Measurements from ENCODE around the gene TMEM63A. TPM values are rescaled to one million over a fixed set of nuclear protein-coding genes. Genes with fewer than 3 reads are reported as not detected.

TMEM63A gene
- total and polyA plus RNA-seq, 2 of the 13 experiments (the other 11 are each of a cell fraction or from before 2014, with no cell fraction given), result 23.9 to 53.3 TPM

- TF ChIP-seq ARNT (IDR thresholded peaks at IDR 0.05) (no peak), TSC22D2 (CRISPR knock-in tag; IDR thresholded peaks at IDR 0.05; ENCODE audit: borderline replicate concordance) (no peak), PLRG1 (conservative IDR thresholded peaks at IDR 0.05) (no peak), RFX3 (CRISPR knock-in tag; IDR thresholded peaks at IDR 0.05) (no peak), KAT8 (CRISPR knock-in tag; IDR thresholded peaks at IDR 0.05) (no peak), ZNF674 (CRISPR knock-in tag; IDR thresholded peaks at IDR 0.05; ENCODE audit: low read depth) (no peak), NFYB (CRISPR knock-in tag; IDR thresholded peaks at IDR 0.05) (peak; percentile 38; the same call in 1 of the 2 replicates), CENPBD1 (CRISPR knock-in tag; IDR thresholded peaks at IDR 0.05; ENCODE audit: borderline replicate concordance, low read depth) (no peak), CBX1 (IDR thresholded peaks at IDR 0.05; ENCODE audit: low read depth) (peak; percentile 53), FOXA3 (CRISPR knock-in tag; IDR thresholded peaks at IDR 0.05) (peak; percentile 72), NFRKB (IDR thresholded peaks at IDR 0.05) (no peak), PHF20 (CRISPR knock-in tag; IDR thresholded peaks at IDR 0.05) (no peak), PCBP2 (optimal IDR thresholded peaks at IDR 0.05; ENCODE audit: low read depth, low read length, poor library complexity, severe bottlenecking) (no peak), HOXA3 (CRISPR knock-in tag; IDR thresholded peaks at IDR 0.05) (peak; percentile 78), NR1H2 (CRISPR knock-in tag; IDR thresholded peaks at IDR 0.05; ENCODE audit: borderline replicate concordance, low read depth) (no peak), JARID2 (CRISPR knock-in tag; IDR thresholded peaks at IDR 0.05; ENCODE audit: insufficient replicate concordance) (no peak), ZNF577 (CRISPR knock-in tag; IDR thresholded peaks at IDR 0.05; ENCODE audit: borderline replicate concordance, low read depth) (no peak), SMC3 (IDR thresholded peaks at IDR 0.05; ENCODE audit: low read length) (no peak), MTERF4 (CRISPR knock-in tag; IDR thresholded peaks at IDR 0.05) (no peak), FOXP4 (CRISPR knock-in tag; IDR thresholded peaks at IDR 0.05) (peak; percentile 77), TARDBP (CRISPR knock-in tag; IDR thresholded peaks at IDR 0.05) (peak; percentile 79; the same call in 1 of the 2 replicates)
- TF ChIP-seq, protein P1, sequence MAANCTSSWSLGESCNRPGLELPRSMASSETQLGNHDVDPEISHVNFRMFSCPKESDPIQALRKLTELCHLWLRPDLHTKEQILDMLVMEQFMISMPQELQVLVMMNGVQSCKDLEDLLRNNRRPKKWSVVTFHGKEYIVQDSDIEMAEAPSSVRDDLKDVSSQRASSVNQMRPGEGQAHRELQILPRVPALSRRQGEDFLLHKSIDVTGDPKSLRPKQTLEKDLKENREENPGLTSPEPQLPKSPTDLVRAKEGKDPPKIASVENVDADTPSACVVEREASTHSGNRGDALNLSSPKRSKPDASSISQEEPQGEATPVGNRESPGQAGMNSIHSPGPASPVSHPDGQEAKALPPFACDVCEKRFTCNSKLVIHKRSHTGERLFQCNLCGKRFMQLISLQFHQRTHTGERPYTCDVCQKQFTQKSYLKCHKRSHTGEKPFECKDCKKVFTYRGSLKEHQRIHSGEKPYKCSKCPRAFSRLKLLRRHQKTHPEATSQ (CRISPR knock-in tag; IDR thresholded peaks at IDR 0.05; ENCODE audit: borderline replicate concordance), result 0 out of 2 replicates have a peak, but pooled peaks have one; percentile 54
- TF ChIP-seq, protein P2, sequence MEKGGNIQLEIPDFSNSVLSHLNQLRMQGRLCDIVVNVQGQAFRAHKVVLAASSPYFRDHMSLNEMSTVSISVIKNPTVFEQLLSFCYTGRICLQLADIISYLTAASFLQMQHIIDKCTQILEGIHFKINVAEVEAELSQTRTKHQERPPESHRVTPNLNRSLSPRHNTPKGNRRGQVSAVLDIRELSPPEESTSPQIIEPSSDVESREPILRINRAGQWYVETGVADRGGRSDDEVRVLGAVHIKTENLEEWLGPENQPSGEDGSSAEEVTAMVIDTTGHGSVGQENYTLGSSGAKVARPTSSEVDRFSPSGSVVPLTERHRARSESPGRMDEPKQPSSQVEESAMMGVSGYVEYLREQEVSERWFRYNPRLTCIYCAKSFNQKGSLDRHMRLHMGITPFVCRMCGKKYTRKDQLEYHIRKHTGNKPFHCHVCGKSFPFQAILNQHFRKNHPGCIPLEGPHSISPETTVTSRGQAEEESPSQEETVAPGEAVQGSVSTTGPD (CRISPR knock-in tag; IDR thresholded peaks at IDR 0.05), result no peak
- TF ChIP-seq, protein P3, sequence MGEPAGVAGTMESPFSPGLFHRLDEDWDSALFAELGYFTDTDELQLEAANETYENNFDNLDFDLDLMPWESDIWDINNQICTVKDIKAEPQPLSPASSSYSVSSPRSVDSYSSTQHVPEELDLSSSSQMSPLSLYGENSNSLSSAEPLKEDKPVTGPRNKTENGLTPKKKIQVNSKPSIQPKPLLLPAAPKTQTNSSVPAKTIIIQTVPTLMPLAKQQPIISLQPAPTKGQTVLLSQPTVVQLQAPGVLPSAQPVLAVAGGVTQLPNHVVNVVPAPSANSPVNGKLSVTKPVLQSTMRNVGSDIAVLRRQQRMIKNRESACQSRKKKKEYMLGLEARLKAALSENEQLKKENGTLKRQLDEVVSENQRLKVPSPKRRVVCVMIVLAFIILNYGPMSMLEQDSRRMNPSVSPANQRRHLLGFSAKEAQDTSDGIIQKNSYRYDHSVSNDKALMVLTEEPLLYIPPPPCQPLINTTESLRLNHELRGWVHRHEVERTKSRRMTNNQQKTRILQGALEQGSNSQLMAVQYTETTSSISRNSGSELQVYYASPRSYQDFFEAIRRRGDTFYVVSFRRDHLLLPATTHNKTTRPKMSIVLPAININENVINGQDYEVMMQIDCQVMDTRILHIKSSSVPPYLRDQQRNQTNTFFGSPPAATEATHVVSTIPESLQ (CRISPR knock-in tag; conservative IDR thresholded peaks at IDR 0.05), result no peak
These were observed 57.1 kb downstream of the TMEM63A start (continued) for GRCh38 chr1:225825078-225825477.

All from HepG2 (cell line).